ENCODE results near the gene SEMA3B.
"Not testable (repeated sequence)": the region's sequence is repeated elsewhere in the genome, so short reads cannot be mapped to it uniquely, and the experiment has no call there.

SEMA3B gene

DNA sequence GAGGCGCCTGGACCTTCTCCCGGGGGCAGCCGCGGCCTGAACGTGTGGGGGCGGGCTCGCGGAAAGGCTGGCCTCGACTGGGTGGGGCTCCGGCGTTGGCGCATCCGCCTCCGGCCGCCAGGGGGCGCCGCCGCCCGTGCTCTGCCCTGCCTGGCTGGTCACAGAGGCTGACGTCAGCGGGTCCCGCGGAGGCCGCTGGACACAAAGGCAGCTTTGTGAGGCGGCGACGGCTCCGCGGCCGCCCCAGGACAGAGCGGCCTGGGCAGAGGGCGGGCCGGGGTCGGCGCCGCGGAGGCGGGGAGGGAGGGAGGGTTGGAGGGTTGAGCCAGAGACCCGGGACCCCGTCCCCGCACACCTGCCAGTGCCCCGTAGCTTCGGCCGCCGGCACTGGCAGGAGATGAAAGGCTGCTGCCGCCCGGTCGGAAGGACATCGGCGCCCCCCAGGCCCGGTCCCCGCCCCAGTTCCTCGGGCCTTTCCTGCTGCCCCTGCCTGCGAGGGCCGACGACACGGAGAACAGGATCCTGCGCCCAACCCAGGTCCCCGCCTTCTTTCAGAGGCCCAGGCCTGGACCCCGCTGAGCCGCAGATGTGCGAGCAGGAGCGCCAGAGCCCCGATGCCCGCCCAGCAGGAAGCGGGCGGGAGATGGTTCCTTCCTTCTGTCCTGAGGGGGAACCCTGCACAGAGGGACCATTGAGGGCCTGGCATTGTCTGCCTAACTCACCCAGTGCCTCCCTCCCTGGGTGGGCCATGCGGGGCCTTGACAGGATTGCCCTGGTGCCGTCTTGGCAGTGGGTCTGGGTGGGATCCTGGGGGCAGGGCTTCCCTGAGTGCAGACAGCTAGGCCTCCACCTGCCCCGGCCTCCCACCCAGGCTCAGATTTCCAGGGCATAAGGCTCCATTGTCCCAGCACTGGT is 8.7 kb upstream of the SEMA3B start:
- peak overlapping the region; percentile 56 for H3K4me3 Mint-ChIP-seq
- no peaks in the 10 kb centered on the region for H3K9me3 Mint-ChIP-seq
- H3K4me1 Mint-ChIP-seq (ENCODE audit: low read depth) = peaks cover 4% of the 10 kb centered on the region
- H3K27me3 Mint-ChIP-seq = no peaks in the 10 kb centered on the region
- no peak overlapping the region for H3K27ac Mint-ChIP-seq
- H3K36me3 Mint-ChIP-seq (ENCODE audit: low read depth) = peaks cover 14% of the 10 kb centered on the region

DNA sequence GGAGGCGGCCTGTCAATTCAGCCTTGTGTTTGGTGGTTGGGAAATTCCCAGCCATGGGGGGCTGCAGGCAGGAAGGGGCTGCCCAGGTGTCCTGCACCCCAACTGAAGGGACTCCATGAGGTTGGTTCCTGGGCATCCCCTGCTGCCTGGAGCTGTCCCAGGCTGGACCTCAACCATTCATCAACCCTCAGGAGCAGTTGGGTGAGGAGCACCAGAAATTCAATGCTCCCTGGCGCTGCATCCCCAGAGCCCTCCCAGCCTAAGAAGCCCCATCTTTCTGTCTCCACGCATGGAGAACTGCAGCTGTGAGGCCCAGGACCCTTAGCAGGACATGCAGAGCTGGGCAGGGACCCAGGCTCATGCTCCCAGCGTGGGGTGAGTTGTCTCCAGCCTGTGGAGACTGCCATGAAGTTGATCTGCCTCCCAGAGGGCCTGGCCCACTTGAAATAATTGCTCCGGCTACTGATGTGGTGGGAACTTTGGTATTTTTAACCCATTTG is 8.0 kb upstream of the SEMA3B start:
- Mint-ChIP-seq H3K4me1 (ENCODE audit: low read depth) (peaks cover 4% of the 10 kb centered on the region), H3K4me3 (peak overlapping the region; percentile 56), H3K27ac (no peak overlapping the region), H3K36me3 (ENCODE audit: low read depth) (peaks cover 14% of the 10 kb centered on the region), H3K27me3 (peaks cover 5% of the 10 kb centered on the region), H3K9me3 (no peaks in the 10 kb centered on the region)

DNA sequence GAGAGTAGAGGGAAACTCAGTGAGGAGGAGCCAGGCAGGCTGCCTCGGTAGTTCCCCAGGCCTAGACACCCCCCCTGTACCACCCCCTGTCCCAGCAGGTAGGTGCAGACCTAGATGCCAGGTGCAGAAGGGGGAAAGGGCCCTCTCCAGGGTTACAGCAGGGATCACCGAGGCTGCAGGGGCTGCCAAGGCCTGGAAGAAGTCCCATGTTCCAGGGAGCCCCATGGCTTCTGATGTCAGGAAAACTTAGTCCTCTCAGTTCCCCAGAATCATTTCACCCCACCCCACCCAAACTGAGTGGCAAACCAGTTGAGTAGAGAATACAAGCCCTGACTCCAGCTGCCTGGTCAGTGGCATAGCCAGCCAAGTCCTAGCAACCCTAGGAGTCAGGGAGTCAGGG is 7.4 kb upstream of the SEMA3B start:
- Mint-ChIP-seq H3K4me3 (no peak overlapping the region), H3K36me3 (ENCODE audit: low read depth) (peaks cover 11% of the 10 kb centered on the region), H3K4me1 (ENCODE audit: low read depth) (peaks cover 4% of the 10 kb centered on the region), H3K27ac (no peak overlapping the region), H3K27me3 (peaks cover 5% of the 10 kb centered on the region), H3K9me3 (no peaks in the 10 kb centered on the region)

DNA sequence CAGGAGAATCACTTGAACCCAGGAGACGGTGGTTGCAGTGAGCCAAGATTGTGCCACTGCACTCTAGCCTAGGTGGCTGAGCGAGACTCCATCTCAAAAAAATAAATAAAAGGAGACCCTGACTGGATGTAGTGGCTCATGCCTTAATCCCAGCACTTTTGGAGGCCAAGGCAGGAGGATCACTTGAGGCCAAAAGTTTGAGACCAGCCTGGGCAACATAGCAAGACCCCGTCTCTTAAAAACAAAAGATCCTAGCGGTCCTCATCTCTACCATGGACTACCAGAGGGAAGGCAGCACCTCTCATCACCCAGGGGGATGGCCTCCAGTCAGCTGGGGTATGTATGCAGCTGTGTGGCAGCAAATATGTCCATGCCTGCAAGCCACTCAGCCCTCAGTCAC is 6.7 kb upstream of the SEMA3B start:
- not testable (repeated sequence) for H3K36me3 Mint-ChIP-seq (ENCODE audit: low read depth); H3K4me3 Mint-ChIP-seq; H3K4me1 Mint-ChIP-seq (ENCODE audit: low read depth); H3K9me3 Mint-ChIP-seq; H3K27ac Mint-ChIP-seq; H3K27me3 Mint-ChIP-seq

DNA sequence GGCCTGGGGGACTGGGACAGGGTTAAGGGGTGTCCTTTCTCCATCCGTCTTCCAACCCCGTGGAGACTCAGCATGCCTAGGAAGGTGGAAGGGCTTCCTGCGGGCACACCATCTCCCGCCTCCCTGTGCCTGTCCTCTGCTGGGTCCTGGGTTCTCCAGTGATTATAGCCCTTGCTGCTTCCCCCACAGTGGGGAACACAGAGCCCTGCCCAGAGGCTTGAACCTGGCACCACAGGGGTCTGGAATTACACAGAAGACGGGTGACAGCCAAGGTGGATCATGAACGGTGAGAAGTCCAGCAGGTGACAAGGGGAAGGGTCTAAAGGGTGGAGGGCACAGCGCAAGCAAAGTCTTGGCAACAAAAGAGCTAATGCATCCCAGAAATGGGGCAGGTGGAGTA is 6.2 kb upstream of the SEMA3B start:
- no peak overlapping the region for H3K27ac Mint-ChIP-seq
- H3K9me3 Mint-ChIP-seq = no peaks in the 10 kb centered on the region
- peaks cover 5% of the 10 kb centered on the region for H3K27me3 Mint-ChIP-seq
- no peaks in the 10 kb centered on the region for H3K36me3 Mint-ChIP-seq (ENCODE audit: low read depth)
- peaks cover 4% of the 10 kb centered on the region for H3K4me1 Mint-ChIP-seq (ENCODE audit: low read depth)
- no peak overlapping the region for H3K4me3 Mint-ChIP-seq

DNA sequence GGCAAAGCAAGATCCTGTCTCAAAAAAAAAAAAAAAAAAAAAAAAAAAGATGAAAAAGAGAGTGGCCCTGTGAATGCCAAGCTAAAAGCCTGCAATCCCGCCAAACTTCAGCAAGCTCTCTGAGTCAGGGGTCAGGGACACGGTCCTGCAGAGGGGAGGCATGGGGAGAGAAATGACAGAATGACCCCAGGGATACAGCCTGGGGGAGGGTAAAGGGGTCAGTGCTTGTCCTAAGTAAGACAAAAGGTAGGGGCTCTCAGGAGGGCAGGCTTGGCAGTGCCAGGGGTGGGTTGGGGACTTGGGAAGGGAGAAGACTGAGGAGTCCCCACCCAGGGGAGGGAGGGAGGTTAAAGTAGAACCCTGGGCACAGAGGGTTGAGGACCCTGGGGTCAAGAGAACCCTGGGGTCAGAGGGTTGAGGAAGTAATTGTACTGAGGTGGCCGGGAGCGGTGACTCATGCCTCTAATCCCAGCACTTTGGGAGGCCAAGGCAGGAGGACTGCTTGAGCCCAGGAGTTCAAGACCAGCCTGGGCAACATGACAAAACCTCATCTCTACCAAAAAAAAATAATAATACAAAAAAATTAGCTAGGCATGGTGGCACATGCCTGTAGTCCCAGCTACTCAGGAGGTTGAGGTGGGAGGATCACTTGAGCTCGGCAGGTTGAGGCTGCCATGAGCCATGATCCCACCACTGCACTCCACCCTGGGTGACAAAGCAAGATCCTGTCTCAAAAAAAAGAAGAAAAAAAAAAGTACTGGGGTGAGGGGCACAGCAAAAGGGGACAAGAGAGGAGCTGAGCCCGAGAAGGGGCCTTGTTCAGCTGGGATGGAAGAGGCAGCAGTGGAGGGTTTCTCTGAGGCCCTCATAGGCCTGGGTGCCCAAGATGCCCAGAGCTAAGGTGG is 5.2 kb upstream of the SEMA3B start:
- Mint-ChIP-seq H3K27me3 (peaks cover 15% of the 10 kb centered on the region), H3K36me3 (ENCODE audit: low read depth) (no peaks in the 10 kb centered on the region), H3K4me3 (no peak overlapping the region), H3K27ac (no peak overlapping the region), H3K4me1 (ENCODE audit: low read depth) (peaks cover 4% of the 10 kb centered on the region), H3K9me3 (no peaks in the 10 kb centered on the region)

DNA sequence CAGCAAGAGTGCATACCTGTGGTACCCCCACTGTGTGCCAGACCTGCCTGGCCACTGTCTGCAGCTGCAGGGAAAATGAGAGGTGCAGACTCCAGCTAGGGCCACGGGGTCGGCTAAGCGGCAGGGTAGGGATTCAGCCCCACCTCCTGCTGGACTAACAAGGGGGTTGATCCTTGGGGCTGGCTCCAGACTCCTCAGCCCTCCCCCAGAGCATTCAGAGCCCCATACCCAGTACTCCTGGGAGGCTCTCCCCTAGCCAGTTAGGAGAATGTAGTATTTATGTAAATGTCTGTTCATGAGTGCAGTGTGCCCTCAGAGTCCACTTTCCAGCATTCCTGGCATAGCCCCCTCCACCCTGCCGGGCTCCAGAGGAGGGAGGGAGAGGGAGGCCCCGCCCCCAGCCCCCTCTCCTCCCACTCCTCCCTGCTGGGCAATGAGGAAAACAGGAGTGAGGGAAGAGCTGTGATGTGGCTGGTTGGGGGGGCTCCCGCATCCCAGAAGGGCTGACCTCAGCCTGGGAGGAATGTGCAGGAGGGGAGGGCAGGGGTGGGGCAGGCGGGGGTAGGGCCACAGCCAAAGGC is 4.5 kb upstream of the SEMA3B start:
- Mint-ChIP-seq H3K4me1 (ENCODE audit: low read depth) (peaks cover 4% of the 10 kb centered on the region), H3K4me3 (no peak overlapping the region), H3K36me3 (ENCODE audit: low read depth) (no peaks in the 10 kb centered on the region), H3K27ac (no peak overlapping the region), H3K27me3 (peaks cover 16% of the 10 kb centered on the region), H3K9me3 (no peaks in the 10 kb centered on the region)

DNA sequence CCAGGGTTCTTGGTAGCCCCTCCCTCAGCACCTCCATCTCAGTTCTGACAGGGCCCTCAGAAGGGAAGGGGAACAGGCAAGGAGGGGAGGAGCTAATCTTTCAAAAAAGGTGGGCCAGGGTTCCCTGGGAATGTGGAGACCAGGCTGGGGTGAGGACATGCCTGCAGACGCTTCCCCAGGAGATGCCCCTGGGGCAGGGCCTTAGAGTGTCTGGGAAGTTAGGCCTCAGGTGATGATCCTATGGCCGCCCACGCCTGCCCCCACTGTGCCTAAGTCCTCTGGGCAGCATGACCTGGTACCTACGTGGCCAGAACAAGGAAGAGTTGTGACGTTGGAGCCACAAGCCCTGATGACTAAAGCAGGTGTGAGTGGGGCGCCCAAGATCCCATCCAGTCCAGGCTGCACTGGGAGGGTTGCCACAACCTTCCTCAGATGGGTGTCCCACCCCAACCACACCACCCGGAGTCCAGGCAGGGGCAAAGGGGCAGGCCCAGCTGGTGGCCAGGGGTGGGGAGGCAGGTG is 3.9 kb upstream of the SEMA3B start:
- Mint-ChIP-seq H3K27ac (no peak overlapping the region), H3K4me1 (ENCODE audit: low read depth) (no peaks in the 10 kb centered on the region), H3K4me3 (no peak overlapping the region), H3K27me3 (peaks cover 16% of the 10 kb centered on the region), H3K9me3 (no peaks in the 10 kb centered on the region), H3K36me3 (ENCODE audit: low read depth) (no peaks in the 10 kb centered on the region)

DNA sequence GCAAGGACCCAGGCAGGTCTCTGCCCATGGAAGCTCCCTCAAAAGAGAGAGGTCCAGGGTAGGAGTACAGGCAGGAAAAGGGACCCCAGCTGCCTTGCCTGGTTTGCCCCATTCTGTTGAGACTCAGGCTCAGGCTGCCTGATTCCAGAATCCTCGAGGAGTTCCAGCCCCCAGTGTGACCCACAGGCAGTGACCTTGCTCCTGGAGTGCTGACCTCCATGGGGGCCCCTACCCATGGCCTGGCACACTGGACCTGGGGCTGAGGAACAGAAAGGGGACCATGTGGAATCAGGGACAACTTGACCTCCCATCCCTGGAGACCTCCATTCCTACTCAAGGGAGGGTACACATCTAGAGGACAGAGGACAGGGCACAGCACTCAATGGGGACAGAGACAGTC is 3.4 kb upstream of the SEMA3B start:
- Mint-ChIP-seq H3K9me3 (no peaks in the 10 kb centered on the region), H3K4me3 (no peak overlapping the region), H3K4me1 (ENCODE audit: low read depth) (no peaks in the 10 kb centered on the region), H3K27ac (no peak overlapping the region), H3K36me3 (ENCODE audit: low read depth) (no peaks in the 10 kb centered on the region), H3K27me3 (peaks cover 16% of the 10 kb centered on the region)

DNA sequence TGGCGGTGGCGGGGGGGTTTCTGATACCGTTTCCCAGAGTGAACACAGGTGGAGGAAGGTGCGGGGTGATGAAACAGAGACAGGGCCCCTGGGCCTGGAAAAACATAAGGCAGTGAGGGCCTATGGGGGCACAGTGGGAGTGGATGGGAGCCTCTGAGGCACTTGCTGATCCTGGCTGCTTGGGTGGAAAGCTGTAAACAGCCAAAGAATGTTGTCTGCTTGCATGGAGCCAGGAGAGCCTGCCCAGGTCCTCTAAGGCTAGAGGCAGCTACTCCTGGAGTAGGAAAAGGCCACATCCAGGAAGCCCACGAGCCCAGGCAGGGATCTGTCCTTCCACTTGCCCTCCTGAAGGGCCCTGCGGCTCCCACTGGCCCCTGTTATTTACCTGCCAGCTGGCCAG is 2.9 kb upstream of the SEMA3B start:
- no peaks in the 10 kb centered on the region for H3K36me3 Mint-ChIP-seq (ENCODE audit: low read depth)
- no peak overlapping the region for H3K4me3 Mint-ChIP-seq
- no peak overlapping the region for H3K27ac Mint-ChIP-seq
- peaks cover 16% of the 10 kb centered on the region for H3K27me3 Mint-ChIP-seq
- no peaks in the 10 kb centered on the region for H3K4me1 Mint-ChIP-seq (ENCODE audit: low read depth)
- H3K9me3 Mint-ChIP-seq = no peaks in the 10 kb centered on the region

DNA sequence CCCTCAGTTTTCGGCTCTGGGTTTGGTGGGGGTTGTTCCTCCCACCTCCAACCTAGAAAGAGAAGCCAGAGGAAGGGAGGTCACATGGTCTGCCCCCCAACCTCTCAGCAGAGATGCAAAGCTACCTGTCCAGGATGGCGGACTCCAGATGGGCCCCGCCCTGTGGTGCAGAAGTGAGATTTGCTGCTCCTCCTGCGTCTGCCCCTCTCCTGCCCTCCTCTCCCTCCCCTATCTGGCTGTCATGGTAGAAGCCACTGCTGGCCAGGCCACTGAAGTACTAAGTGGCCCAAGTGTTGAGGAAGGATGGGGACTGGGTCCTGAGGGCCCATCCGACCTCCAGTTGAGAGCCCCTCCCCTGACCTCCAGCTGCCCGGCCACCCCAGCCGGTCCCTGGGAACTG is 2.1 kb upstream of the SEMA3B start:
- no peaks in the 10 kb centered on the region for H3K36me3 Mint-ChIP-seq (ENCODE audit: low read depth)

DNA sequence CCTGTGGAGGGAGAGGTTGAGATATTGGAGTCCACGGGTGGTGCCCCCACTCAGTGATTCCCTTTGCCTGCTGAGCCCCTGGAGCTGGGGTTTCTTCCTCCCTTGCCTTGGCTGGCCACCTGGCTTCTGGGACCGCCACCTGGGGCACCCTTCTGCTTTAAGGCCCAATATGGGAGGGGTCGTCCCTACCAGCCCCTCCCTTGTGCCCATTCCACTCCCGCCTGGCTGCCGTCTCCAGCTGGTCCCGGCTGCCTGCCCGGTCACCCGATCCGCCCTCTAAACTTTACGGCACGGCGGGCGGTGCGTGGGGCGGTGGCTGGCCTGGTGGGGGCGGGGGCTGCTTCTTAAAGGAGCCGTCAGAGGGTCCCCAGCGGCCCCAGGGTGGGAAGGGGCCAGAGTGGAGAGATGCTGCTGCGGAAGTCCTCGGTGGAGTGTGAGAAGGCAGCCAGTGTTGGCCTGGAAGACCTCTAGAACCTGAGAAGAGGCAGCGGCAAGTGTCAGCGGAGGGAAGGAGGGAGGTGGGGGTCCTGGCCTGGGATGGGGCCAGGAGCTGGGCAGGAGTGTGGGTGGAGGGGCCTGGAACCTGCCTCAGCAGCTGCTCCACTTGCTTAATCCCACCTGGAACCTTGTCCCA is 1.6 kb upstream of the SEMA3B start:
- no peaks in the 10 kb centered on the region for H3K36me3 Mint-ChIP-seq (ENCODE audit: low read depth)
- H3K27ac Mint-ChIP-seq = no peak overlapping the region
- peaks cover 16% of the 10 kb centered on the region for H3K27me3 Mint-ChIP-seq
- H3K4me3 Mint-ChIP-seq = no peak overlapping the region
- H3K4me1 Mint-ChIP-seq (ENCODE audit: low read depth) = no peaks in the 10 kb centered on the region
- no peaks in the 10 kb centered on the region for H3K9me3 Mint-ChIP-seq

More for the DNA sequence above, 2.1 kb upstream of the SEMA3B start:
- Mint-ChIP-seq H3K4me1 (ENCODE audit: low read depth) (no peaks in the 10 kb centered on the region), H3K27ac (no peak overlapping the region), H3K9me3 (no peaks in the 10 kb centered on the region), H3K4me3 (no peak overlapping the region), H3K27me3 (peaks cover 16% of the 10 kb centered on the region)

DNA sequence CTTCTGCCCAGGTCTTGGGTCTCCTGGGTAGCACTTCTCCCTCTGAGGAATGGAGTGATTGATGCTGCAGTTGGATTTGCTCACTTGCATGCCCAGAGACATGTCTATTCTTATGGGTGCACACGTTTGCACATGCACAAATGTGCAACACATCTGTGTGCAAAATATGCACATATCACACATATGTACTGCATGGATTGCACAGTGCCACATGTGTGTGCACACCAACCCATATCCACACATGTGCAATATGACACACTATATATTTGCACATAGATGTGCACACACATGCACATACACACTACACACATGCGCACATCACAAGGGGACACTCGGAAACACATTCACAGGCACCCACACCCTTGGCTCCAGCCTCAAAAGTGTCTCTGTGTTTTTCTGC is 671 bp upstream of the SEMA3B start:
- Mint-ChIP-seq H3K27ac (no peak overlapping the region), H3K4me1 (ENCODE audit: low read depth) (peaks cover 5% of the 10 kb centered on the region), H3K27me3 (peaks cover 21% of the 10 kb centered on the region), H3K36me3 (ENCODE audit: low read depth) (no peaks in the 10 kb centered on the region), H3K4me3 (no peak overlapping the region), H3K9me3 (no peaks in the 10 kb centered on the region)

DNA sequence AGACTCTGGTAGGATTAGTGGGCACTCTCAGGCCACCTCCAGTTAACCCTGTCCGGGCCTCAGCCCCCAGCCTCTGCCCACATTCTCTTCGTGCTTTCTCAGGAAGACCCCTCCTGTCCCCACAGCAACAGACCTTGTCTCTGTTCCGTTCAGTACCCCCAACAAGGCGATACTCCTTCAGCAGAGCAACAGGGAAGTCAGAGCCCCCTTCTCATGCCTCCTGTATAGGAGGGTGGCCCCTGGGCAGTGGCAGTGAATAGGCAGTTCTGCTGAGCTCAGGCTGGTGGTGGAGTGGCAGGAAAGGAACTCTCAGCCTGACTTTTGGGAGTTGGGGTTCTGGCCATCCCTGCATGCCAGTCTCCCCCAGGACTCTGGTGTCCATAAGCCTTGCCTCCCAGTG is 513 bp downstream of the SEMA3B start:
- no peaks in the 10 kb centered on the region for H3K36me3 Mint-ChIP-seq (ENCODE audit: low read depth)
- no peak overlapping the region for H3K4me3 Mint-ChIP-seq
- no peak overlapping the region for H3K27ac Mint-ChIP-seq

More for the DNA sequence above, 513 bp downstream of the SEMA3B start:
- Mint-ChIP-seq H3K9me3 (no peaks in the 10 kb centered on the region), H3K4me1 (ENCODE audit: low read depth) (peaks cover 12% of the 10 kb centered on the region), H3K27me3 (peaks cover 29% of the 10 kb centered on the region)

Data from stimulated activated naive CD8-positive, alpha-beta T cell treated with anti-CD3 and anti-CD28 coated beads, Interleukin-15, Interleukin-2, amounts not matched to agents 100 ng/mL and 50 ng/mL, for 24 hours (primary cell).